IPS-18c (cell line): ENCODE measurements around the gene ROCK2.

Experiments used
- H3K4me3 ChIP-seq: 2 replicates; pipeline ENCODE4 v1.7.0; 2013; ENCODE audit warnings: low read depth, mild to moderate bottlenecking, low read length, moderate library complexity; ENCODE audit not compliant: insufficient read depth
- H3K9me3 ChIP-seq: one replicate; pipeline ENCODE4 v1.6.1; 2013; ENCODE audit warnings: mild to moderate bottlenecking, low read length, moderate library complexity; ENCODE audit not compliant: control insufficient read depth, insufficient read depth

Gene ROCK2

DNA sequence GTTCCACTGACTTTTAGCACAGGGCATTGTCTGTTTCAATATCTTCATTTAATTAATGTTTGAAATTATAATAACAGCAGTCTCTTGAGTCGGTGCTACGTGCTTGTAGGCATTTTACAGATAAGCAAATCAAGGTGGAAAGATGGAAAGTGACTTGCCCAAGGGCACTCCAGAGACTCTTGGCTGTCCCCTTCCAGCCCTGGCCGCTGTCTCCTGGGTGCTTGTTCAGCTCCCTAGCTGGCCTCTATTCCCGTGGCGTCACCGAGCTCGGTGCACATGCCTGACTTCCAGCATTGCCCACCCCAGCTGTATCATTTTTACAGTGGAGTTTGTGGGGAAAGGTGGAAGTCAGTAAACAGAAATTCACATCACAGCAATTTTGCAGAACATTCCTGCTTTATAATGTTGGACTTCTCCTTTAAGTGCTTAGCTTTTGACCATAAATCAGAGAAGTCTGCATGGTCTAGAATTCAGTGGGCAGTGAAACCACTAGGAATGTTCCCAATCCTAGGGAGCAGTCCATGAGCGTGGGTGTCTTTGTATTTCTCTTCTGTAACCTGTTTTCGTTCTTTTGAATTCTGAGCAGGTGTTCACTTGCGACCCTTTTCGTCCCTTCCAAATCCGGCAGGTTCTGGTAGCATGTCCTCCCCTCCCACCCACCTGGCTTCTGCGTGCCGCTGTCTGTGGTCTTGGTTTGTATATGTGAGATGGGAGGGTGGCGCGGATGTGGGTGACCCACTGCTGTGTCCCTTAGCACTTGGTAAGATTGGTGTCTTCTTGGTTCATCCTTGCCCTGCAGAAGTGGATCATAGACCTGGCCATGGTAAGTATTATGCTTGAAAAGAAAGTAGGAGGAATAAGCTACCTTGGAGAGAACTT lies 180.8 kb downstream of the ROCK2 start:
- no peak overlapping the region for H3K4me3 ChIP-seq
- H3K9me3 ChIP-seq: no peaks in the 10 kb centered on the region

DNA sequence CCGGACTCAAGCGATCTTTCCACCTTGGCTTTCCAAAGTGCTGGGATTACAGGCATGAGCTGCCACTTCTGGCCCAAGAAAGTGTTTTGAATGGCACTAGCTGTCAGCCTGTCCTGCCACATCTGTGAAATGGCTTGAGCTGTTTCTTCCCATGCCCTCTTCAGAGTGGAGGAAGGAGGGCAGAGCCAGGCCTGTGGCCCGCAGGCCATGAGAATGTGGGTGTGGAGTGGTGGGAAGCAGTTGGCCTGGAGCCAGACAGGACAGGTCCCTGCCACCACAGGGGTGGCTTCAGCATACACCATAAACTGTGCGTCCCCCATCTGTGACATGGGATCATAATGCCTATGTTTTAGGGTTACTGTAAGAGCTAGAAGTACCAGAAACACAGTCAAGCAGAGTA lies 182.7 kb downstream of the ROCK2 start:
- Histone ChIP-seq H3K9me3 (no peaks in the 10 kb centered on the region), H3K4me3 (no peak overlapping the region)

DNA sequence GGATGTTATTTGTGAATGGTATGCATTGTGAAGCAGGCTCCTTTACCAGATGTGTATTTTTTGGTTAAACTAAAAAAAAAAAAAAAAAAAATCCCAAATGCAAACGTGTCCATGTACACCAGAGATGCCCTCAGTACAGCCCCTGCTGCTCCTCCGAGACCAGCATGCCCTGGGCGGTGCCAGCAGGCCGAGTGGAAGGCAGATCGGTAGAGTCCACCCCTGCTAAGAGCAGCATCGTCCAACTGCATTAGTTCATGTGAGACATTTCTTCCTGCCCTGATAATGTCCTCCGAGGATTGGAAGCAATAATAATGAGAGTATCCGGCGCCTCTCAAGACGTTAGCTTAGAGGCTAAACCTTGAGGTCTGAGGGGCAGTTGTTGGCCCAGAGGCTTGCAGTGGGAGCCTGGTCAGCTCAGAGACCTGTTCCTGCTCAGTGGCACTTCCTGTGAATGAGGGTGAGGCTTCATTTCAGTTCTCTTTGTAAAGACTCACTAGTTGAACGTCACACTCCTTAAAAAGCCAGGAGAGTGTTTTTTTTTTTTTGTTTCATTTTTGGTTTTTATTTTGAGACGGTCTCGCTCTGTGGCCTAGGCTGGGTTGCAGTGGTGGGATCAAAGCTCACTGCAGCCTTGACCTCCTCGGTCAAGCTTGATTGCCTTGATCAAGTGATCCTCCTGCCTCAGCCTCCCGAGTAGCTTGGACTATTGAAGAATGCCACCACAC lies 183.5 kb downstream of the ROCK2 start:
- H3K4me3 ChIP-seq: no peak overlapping the region

DNA sequence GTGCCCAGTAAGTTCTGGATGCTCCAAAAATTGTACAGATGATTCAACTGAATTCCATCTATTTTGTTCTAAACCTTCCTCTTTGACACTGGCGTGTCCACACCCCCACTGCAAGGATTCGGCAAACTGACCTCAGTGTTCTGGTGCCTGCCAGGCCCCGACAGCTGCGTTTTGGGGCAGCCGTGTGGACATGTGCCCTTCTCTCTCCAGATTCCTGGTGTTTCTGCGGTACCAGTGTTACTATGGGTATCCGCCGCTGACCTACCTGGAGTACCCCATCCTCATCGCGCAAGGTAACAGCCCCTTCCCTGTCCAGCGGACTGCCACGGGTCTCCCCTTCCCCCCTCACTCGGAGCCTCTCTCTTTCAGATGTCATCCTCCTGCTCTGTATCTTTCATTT lies 184.2 kb downstream of the ROCK2 start:
- Histone ChIP-seq H3K9me3 (no peaks in the 10 kb centered on the region), H3K4me3 (no peak overlapping the region)

More for the DNA sequence above, 183.5 kb downstream of the ROCK2 start:
- H3K9me3 ChIP-seq: no peaks in the 10 kb centered on the region

DNA sequence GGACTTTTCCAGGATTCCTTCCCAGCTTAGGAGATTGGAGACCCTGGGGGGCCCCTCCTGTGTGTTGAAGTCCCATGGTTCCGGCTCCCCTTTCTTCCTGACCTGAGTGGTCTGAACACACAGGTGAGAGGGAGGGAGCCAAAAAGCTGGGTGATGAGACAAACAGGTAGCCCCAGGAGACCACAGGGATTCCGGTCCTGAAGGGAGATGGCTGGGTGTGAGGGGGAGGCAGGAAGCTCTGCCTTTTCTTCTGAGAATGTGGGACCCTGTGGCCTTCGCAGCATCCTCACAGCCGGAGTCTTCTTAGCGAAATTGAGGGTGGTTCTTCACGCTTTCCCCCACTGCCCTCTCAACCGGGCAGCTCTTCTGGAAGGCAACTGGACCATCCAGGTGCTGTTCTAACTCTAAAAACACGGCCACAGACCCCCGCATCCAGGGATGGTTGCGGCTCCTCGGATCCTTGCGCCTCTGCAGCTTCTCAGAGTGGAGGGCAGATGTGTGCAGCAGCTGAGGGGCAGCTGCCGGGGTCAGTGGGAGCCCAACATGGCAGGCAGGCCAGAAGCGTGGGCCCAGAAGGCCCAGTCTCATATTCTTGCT lies 184.8 kb downstream of the ROCK2 start:
- Histone ChIP-seq H3K4me3 (no peak overlapping the region), H3K9me3 (no peaks in the 10 kb centered on the region)

DNA sequence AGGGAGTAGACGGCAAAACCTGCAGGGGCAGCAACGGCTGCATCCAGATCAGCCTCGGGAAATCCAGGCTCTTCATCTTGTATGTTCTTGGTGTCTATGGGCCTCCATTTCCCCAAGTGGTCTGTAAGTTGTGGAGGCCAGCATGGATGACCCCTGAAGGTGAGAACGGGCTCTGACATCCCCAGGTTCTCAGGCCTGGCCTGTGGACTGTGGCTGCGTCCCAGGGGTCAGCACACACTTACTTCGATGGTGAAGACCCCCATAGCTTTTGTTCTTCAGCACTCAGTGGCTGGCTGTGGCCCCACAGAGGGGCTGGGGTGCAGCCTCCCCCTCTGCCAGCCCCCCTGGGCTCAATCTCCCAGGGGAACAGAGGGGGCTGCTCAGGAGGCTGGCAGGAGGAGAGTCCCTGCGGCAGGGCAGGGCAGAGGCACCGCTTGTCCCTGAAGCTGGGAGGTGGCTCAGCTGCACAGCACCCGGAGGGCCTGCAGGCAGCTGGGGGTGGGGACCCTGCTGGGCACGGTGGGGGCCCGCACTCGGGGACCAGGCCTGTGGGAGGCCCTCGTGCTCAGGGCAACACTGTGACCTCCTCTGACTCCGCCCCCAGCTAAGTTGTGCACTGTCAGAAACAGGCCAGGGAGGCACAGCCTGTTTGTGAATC lies 185.4 kb downstream of the ROCK2 start:
- Histone ChIP-seq H3K4me3 (no peak overlapping the region), H3K9me3 (no peaks in the 10 kb centered on the region)

DNA sequence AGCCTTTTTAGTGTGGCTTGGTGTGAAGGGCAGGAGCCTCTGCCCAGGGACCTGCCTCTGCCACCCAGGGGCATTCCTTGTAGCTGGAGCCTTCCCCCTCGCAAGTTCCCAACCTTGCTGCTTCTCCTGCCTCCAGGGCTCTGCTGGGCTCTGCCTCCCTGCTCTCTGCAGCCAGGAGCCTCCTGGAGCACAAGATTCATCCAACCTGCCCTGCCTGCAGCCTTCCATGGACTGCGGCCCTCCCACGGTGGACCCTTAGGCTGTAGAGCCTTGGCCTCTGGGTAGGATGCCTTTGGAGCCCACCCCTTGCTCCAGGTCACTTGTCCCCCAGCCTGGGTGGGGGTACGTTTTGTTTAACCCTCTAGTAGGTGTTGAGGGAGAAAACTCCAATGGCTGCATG lies 186.7 kb downstream of the ROCK2 start:
- Histone ChIP-seq H3K9me3 (no peaks in the 10 kb centered on the region), H3K4me3 (no peak overlapping the region)

DNA sequence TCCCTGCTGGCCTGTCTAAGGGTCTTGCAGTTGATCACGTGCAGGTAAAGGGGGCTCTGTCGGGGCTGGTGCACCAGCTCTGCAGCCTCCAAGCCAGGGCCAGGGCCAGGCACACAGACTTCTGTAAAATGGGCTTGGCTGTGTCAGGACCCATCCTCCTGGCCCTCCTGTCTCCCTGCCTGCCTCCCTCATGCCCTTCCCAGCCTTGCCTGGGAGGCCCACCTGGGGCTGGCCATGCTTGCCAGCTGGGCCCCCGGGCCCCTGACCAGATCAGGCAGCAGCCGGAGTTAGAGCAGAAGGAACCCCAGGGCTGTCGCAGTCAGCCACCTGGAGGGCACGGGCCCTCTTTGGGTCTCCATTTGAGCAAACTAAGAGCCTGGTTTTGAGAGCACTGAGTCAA lies 187.1 kb downstream of the ROCK2 start:
- no peaks in the 10 kb centered on the region for H3K9me3 ChIP-seq
- H3K4me3 ChIP-seq: no peak overlapping the region

DNA sequence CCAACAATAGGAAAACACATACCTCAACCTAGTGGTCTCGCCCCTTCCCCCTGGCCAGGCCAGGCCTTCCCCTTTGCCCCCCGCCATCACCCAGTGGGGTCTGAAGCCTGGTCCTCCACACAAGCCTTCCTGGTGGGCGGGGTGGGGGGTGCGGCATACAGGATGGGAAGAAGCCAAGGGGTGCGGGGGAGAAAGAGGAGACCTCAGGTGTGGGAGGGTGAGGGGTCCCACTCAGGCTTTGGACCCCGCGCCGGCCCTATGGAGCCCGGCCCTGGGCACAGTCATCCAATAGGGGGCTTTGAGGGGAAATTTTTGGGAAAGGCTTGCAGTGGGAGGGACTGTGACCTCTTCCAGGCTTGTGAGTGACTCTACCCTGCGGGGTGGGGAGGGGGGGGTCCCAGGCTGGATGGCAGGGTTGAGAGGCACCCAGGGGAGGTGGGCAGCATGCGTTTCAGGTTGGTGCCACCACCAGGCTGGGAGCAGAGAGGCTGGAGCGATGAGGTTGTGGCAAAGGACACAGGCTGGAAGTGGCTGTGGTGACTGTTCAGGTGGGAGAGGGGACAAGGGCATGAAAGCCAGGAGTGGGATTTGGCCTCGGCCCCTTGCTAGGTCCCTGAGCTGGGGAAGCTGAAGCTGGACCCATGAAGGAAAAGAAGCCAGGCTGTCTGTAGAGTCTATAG lies 187.9 kb downstream of the ROCK2 start:
- no peak overlapping the region for H3K4me3 ChIP-seq
- H3K9me3 ChIP-seq: no peaks in the 10 kb centered on the region

DNA sequence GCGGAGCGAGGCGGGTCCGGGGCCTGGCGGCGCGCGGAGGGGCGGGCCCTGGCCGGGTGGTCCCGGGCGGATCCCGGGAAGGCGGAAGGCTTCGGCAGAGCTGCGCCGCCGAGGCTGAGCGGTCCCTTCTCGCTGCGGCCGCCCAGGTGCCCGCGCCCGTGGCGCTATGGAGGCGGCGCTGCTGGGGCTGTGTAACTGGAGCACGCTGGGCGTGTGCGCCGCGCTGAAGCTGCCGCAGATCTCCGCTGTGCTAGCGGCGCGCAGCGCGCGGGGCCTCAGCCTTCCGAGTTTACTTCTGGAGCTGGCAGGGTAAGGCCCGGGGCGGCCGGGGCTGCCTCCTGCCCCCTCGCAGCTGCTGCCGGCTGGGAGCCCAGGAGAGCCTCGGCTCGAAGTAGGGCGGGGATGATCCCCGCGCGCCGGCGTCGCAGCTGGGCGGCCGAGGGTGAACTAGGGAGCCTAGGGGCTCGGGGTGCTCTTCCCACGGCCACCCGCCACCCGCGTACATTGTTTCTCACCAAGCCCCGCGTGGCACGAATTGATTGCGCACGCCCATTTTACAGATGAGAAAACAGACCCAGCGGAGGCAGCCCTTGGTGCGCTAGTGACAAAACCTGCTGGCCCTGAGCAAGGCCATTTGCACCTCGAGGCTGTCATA lies 188.9 kb downstream of the ROCK2 start, which contains the start of gene SLC66A3:
TSS of gene SLC66A3 (plus strand) at position 87 of the 655 bp plus-strand sequence. CDS start at position 167, 80 bp downstream.
- Histone ChIP-seq H3K9me3 (no peaks in the 10 kb centered on the region), H3K4me3 (peak within 1 kb of the TSS; percentile 57)

DNA sequence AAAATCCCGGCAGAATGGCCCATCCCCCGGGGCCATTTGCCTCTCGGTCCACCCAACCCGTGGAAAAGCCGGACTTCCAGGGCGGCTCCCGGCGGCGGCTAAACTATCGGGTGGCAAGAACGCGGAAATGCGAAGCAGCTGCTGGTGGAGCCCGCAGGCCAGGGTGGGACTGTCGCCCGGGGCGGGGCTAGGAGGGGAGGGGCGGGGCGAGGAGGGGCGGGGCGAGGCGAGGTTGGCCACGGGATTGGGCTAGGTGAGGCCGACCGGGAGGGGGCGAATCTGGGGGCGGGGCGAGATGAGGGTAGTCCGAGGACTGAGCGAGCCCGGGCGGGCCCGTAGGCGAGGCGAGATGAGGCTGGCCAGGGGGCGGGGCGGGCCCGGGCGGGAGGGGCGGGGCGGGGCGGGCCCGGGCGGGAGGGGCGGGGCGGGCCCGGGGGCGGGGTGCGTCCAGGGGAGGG lies 189.5 kb downstream of the ROCK2 start:
- Histone ChIP-seq H3K9me3 (no peaks in the 10 kb centered on the region), H3K4me3 (peak overlapping the region; percentile 57)

DNA sequence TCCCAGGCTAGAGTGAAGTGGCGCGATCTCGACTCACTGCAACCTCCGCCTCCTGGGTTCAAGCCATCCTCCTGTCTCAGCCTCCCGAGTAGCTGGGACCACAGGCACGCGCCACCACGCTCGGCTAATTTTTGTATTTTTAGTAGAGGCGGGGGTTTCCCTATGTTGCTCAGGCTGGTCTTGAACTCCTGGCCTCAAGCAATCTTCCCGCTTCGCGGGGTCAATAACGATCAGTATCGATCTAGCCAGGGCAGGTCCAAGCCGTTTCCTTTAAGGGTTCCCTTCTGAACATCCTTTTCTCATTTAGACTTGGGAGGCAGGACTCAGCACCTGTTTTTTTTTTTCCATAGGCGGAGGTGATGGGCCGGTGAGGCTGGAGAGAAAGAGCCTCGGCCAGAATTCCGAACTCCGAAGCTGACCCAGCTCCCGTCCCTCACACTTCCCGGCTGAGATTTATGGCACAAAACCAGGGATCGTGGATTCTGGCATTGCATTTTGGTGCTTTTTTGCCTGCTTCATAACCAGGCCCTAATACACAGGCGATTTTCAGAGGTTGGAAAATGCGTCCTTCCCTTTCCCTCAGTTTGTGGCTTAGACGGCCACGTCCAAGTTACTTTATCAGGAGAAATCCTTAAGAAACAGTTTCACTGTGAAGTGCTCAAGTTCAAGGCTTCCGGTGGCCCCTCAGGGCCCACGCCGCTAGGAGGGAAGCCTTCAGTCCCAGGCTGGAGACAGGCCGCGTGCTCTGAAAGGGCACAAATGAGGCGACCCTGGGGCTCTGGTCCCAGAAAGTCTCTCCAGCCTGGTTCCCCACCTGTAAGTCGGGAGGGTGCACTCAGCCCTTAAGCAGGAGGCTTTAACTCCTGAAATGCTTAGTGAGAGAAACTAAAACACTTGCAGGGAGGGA lies 190.2 kb downstream of the ROCK2 start:
- H3K9me3 ChIP-seq: no peaks in the 10 kb centered on the region
- H3K4me3 ChIP-seq: peak overlapping the region; percentile 57

DNA sequence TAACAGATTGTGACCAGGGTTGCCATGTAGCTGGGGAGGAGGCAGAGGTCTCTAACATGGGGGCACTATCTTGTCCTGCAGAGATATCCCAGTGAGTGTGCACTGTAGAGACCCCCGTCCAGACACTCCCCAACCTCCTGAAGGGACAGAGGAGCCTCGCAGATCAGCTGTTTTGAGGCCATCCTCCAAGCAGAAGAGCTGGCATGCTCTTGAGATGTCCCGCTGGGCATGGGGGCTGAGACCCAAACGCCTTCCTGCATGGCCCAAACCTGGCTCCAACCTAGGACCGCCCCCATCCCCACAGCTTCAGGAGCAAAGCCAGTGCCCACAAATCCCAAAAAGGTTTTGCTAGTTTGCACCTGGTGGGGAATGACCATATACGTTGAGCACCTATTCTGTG lies 191.8 kb downstream of the ROCK2 start:
- Histone ChIP-seq H3K9me3 (no peaks in the 10 kb centered on the region), H3K4me3 (no peak overlapping the region)

DNA sequence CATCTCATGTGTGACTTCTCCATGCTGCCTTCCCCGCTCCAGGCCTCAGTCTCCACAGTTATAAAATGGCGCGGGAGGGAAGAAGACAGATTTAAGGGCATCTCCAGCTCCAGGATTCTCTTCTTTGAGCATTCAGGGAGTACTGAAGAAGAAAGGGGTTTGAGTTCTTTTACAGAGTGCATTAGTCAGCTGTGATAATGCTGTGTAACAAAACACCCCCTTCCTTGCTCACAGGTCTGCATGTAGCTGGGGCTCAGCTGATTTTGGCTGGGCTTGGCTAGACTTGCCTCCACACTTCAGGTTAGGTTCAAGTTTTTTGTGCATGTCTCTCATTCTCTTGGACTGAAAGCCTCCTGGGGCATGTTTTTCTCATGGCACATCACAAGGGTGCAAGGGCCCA lies 197.2 kb downstream of the ROCK2 start:
- Histone ChIP-seq H3K4me3 (no peak overlapping the region), H3K9me3 (no peaks in the 10 kb centered on the region)

DNA sequence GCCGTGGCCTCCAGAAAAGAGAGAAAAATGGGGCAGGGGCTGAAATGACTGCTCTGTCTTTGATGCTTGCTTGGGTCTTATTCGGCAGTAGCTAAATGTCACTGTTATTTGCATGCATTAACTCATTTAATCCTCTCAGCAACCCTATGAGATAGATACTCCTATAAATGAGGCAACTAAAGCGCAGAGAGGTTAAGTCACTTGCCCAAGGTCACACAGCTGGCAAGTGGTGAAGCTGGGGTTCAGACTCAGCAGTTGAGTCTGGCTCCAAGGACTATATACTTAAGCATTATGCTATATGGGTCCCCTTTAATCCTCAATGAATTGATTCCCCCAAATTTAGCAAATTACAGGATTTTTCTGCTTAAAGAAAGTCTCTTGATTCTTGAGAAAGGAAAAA lies 198.4 kb downstream of the ROCK2 start:
- Histone ChIP-seq H3K9me3 (no peaks in the 10 kb centered on the region), H3K4me3 (no peak overlapping the region)

DNA sequence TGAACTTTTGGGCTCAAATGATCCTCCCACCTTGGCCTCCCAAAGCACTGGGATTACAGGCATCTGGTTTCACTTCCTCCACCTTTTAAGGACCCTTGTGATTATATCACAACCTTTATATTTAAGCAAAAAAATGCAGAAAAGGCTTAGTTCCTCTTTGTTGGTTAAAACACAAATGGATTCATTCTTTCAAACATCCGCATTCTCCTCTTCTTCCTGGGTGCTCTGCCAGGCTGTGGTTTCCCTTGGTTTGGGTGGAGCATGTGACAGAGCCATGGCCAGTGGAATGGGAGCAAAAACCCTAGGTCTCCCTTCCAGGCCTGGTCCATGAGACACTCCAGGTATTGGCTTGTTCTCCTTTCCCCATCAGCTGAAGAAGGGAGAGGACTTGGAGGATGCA lies 199.1 kb downstream of the ROCK2 start:
- Histone ChIP-seq H3K9me3 (no peaks in the 10 kb centered on the region), H3K4me3 (no peak overlapping the region)
